ENCODE results near the gene PATL1.

The PATL1 gene

DNA sequence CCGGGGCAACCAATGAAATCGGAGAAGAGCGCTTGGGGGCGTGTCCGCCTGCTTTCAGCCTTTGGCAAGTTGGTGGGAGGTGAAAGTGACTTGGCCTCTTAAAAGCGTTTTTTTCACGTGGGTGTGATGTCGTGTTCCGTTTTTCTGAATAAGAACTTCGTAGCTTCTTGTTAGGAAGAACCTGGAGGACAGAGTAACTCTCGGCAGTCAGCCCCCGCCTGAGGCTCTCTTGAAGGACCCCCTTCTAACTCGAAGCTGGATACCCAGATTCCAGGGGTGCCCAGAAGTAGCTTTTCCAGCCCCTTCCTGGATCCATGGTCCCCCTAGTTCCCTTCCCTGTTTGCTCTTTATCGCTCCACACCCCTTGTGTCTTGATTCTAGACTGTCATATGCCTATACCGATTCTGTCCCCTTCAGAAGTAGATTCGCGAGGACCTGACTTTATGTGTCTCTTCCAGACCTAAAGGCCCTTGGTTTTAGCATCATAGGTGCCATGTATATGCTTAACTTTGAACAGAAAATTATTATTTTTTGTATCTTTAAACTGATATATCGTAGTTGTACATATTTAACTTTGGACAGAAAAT lies 52.3 kb downstream of the PATL1 start:
- H3K4me3 ChIP-seq (replicated peaks; ENCODE audit: low read depth, low read length), result peak overlapping the region; percentile 93
- TF ChIP-seq, protein P1, sequence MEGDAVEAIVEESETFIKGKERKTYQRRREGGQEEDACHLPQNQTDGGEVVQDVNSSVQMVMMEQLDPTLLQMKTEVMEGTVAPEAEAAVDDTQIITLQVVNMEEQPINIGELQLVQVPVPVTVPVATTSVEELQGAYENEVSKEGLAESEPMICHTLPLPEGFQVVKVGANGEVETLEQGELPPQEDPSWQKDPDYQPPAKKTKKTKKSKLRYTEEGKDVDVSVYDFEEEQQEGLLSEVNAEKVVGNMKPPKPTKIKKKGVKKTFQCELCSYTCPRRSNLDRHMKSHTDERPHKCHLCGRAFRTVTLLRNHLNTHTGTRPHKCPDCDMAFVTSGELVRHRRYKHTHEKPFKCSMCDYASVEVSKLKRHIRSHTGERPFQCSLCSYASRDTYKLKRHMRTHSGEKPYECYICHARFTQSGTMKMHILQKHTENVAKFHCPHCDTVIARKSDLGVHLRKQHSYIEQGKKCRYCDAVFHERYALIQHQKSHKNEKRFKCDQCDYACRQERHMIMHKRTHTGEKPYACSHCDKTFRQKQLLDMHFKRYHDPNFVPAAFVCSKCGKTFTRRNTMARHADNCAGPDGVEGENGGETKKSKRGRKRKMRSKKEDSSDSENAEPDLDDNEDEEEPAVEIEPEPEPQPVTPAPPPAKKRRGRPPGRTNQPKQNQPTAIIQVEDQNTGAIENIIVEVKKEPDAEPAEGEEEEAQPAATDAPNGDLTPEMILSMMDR (IDR thresholded peaks at IDR 0.05; ENCODE audit: low read depth, low read length, missing control alignments), result no peak
- no peak for DNase-seq (ENCODE audit: extremely low read depth, low read depth)

DNA sequence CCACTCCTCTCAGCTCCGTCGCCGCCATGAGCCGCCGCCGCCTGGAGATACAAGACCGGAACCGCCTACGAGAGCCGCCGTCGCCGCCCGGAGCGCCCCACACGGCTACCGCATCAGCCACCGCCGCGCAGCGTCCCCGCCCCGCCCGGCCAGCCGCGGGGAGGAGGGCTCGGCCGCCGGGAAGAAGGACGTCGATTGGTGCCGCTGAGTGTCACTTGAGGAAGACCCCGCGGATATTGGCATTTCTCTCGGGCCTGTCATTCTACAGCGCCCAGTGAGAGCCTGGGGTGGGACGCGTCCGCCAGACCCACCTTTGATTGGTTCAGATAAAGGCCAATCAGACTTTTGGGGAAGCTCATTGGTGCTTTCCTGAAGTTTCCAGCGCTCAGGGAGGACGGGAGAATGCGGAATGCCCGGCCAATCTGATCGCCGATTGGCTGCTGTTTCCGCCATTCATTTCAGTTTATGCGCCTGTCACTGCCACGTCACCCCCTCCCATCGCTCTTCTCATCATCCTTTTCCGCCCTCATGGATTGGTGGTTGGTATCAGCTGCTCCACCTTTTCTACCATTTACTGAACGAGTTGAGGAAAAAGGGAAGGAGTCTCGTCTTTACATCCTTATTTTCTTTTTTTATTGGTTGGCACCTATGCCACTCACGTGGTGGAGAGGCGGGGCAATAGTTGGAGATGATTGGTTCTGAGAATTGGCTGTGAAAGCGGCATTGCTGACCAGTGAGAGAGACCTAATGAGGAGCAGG lies 53.0 kb downstream of the PATL1 start, which contains the start of gene OSBP:
TSS of gene OSBP (minus strand) at position 138 of the 759 bp plus-strand sequence. CDS start at position 28, 110 bp downstream.
- peak within 1 kb of the TSS; percentile 93 for H3K4me3 ChIP-seq (replicated peaks; ENCODE audit: low read depth, low read length)
- peak; percentile 100 for DNase-seq (ENCODE audit: extremely low read depth, low read depth)
- TF ChIP-seq, protein P1 (IDR thresholded peaks at IDR 0.05; ENCODE audit: low read depth, low read length, missing control alignments), result no peak

DNA sequence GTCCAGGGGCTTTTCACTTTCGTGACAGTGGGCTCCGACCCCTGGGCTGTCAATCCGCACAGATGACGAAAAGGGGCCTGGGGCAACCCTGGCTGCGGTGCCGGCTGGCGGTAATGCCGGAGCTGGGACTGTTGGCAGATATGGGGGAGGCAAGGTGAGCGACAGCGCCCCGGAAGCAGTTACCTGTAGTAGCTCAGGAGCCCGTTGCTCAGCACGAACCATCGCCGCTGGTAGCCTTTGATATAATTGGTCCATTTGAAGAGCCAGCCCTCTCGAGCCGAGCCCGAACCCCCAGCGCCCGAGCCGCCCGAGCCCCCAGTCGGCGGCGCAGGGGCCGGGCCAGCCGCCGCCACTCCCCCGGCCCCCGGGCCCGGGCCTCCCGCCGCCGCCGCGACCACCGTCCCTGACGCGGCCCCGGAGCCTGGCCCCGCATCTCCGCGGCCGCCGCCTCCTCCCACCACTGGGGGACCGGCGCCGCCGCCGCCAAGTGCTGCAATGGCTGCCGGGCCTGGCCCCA lies 53.7 kb downstream of the PATL1 start:
- TF ChIP-seq, protein P1 (IDR thresholded peaks at IDR 0.05; ENCODE audit: low read depth, low read length, missing control alignments), result no peak
- H3K4me3 ChIP-seq (replicated peaks; ENCODE audit: low read depth, low read length), result peak overlapping the region; percentile 93
- no peak for DNase-seq (ENCODE audit: extremely low read depth, low read depth)

DNA sequence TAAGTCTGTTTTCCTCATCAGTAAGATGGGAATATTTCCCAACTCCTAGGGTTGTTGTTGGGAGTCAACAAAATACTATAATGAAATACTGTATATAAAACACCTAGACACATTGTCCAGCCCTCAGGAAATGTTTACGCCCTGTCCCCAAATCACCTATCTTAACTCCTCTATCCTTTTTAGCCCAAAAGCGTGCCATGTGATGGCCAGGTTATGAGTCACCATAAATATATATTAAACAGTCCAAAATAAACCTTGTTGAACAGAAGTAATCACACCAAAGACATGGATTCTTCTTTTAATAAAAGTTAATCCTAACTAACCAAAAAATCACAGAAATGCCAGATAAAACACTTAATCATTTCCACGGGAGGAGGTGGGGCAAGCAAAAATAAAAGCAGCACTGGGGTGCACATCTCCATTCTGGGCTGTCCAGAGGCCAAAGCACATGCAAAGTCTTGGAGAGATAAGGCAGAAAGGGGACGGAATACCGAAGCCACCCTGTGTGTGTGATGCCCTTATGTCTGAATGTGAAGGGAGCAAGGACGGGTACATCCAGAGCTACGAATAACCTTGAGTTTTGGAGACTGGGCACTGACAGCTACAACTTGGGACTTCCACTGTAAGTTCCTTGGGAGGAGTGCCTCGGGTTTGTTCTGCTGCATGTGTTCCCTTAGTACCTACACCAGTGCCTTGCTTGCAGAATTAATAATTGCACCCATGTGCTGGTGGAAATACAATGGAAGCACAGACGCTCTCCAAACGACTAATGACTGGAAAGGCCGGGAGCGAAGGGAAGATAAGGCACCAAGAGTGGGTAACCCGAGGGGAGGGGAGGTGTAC lies 54.3 kb downstream of the PATL1 start:
- TF ChIP-seq, protein P1 (IDR thresholded peaks at IDR 0.05; ENCODE audit: low read depth, low read length, missing control alignments), result no peak
- peak overlapping the region; percentile 93 for H3K4me3 ChIP-seq (replicated peaks; ENCODE audit: low read depth, low read length)
- no peak for DNase-seq (ENCODE audit: extremely low read depth, low read depth)

DNA sequence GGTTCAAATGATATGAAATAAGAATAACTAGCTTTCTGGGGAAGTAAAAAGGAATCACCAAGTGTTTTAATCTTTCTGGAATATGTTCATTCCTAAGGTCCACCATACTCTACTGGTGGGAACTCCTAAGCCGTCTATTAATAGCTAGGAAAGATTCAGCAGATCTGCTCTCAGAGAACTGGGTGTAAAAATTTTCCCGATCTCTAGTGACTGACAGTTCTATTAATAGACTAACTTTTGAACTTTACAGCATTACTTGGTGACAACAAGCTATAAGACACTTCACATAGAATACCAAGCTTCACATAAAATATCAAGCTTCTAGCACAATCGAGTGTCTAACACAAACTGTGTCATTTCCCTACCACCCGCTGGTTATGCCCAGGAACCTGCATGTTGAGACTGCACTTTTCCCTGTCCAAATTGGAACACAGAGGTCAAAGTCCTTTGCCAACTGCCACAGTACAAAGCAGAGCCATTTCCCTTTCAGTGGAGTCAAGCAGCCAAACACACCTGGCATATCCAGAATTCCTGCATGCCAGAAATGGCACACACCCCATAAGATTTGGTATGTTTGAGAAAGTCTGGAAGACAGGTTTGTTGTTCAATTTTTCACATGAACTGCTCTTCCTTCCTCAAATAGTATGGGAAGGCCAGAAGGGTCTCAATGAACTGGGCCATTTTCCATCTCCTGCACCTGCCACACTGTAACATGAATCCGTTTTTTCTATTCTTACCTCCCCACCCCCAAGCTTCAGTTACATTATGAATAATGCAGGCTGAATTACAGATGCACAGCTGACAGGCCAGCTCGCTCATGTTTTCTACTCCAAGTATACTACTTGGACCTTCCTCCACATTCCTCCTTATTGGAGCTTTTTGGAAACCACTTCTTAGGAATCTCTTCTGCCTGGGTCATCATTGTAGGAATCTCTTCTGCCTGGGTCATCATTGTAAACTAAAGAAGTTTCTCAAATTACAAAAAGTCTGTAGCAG lies 57.0 kb downstream of the PATL1 start:
- no peak for DNase-seq (ENCODE audit: extremely low read depth, low read depth)
- TF ChIP-seq, protein P1 (IDR thresholded peaks at IDR 0.05; ENCODE audit: low read depth, low read length, missing control alignments), result no peak
- H3K4me3 ChIP-seq (replicated peaks; ENCODE audit: low read depth, low read length), result no peak overlapping the region
